Left ventricle myocardium inferior (tissue), 1 donor: Measurements from ENCODE around the gene PRIMA1. TPM values are rescaled to one million over a fixed set of nuclear protein-coding genes. Genes with fewer than 3 reads are reported as not detected.
A peak's percentile ranks its signal among the peaks of the same experiment; 100 is the strongest.

ENCODE experiments used
- DNase-seq: peaks from one replicate; pipeline ENCODE4 v3.0.0-alpha.2; 2020
- H3K27ac ChIP-seq: fragments of 200-600 bp; replicated peaks from 2 replicates; pipeline ENCODE4 v1.8.0; 2021
- H3K27me3 ChIP-seq: fragments of 200-600 bp; 2 replicates; pipeline ENCODE4 v1.8.0; 2021; ENCODE audit warnings: low read depth
- H3K36me3 ChIP-seq: fragments of 200-600 bp; 2 replicates; pipeline ENCODE4 v1.8.0; 2021
- H3K4me1 ChIP-seq: fragments of 200-600 bp; 2 replicates; pipeline ENCODE4 v1.8.0; 2021
- H3K4me3 ChIP-seq: fragments of 200-600 bp; 2 replicates; pipeline ENCODE4 v1.8.0; 2021; ENCODE audit warnings: mild to moderate bottlenecking, moderate library complexity
- H3K9me3 ChIP-seq: fragments of 200-600 bp; replicated peaks from 2 replicates; pipeline ENCODE4 v1.8.0; 2021
- intact Hi-C: fragments of 100-400 bp; cut with micrococcal nuclease; formaldehyde crosslinking; loops from one replicate; pipeline ENCODE4 v1.11.0; 2022
- total RNA-seq: library from RNA; stranded (reverse); fragmentation: NEBNext Ultra II Directional; extraction: Animal tissue kit (Norgen Biotek cat#: 25700); gene quantifications from one replicate; pipeline ENCODE4 v1.2.1, GENCODE V29; 2021
- TF ChIP-seq, protein P1 (sequence below): fragments of 200-600 bp; IDR thresholded peaks from 2 replicates; pipeline ENCODE4 v1.8.0; 2021; ENCODE audit warnings: antibody characterized with exemption, mild to moderate bottlenecking, borderline replicate concordance
- donor health status: DM: no; HTN: yes; CAD: no; lungs with severe emphysema.

The PRIMA1 gene
- total RNA-seq, 1 donor from 2014 or later: 7.3 TPM

DNA sequence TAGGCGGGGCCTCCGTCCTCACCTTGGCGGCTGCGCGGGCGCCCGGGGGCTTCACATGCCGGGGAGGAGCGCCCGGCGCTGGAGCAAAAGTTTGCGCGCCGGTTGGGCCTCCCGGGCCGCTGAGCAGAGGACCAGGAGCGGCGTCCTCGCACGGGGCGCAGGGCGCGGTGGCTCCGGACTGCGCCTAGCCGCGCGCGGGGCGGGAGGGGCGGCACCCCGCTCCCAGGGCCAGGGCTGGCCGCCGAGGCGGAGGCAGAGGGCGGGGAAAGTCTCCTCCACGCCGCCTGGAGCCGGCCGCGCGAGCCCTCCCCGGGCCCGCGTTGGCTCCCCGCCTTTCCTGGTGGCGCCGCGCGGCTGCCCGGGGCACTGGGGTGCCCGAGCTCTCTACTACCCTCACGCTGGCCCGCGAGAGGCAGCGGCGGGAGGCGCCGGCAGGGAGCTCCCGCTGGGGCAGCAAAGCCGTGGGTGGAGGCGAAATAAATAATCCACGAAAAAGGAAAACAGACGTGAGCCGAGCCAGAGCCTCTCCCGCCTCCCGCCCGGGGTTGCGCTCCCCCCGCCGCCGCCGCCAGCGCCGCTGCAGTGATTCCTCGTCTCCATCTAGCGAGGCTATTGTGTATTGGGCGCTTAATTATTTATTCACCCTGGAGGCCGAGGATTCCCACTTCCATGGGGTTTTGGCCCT is 400 bp upstream of the PRIMA1 start:
- peak; percentile 47 for DNase-seq
- H3K9me3 ChIP-seq: no peaks in the 10 kb centered on the region
- H3K4me1 ChIP-seq: peaks cover 28% of the 10 kb centered on the region
- TF ChIP-seq, protein P1, sequence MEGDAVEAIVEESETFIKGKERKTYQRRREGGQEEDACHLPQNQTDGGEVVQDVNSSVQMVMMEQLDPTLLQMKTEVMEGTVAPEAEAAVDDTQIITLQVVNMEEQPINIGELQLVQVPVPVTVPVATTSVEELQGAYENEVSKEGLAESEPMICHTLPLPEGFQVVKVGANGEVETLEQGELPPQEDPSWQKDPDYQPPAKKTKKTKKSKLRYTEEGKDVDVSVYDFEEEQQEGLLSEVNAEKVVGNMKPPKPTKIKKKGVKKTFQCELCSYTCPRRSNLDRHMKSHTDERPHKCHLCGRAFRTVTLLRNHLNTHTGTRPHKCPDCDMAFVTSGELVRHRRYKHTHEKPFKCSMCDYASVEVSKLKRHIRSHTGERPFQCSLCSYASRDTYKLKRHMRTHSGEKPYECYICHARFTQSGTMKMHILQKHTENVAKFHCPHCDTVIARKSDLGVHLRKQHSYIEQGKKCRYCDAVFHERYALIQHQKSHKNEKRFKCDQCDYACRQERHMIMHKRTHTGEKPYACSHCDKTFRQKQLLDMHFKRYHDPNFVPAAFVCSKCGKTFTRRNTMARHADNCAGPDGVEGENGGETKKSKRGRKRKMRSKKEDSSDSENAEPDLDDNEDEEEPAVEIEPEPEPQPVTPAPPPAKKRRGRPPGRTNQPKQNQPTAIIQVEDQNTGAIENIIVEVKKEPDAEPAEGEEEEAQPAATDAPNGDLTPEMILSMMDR: peak; percentile 63
- peak overlapping the region; percentile 85 for H3K27ac ChIP-seq
- peaks cover 57% of the 10 kb centered on the region for H3K27me3 ChIP-seq
- peak overlapping the region; percentile 74 for H3K4me3 ChIP-seq
- intact Hi-C loops: no loop called here
- H3K36me3 ChIP-seq: no peaks in the 10 kb centered on the region

DNA sequence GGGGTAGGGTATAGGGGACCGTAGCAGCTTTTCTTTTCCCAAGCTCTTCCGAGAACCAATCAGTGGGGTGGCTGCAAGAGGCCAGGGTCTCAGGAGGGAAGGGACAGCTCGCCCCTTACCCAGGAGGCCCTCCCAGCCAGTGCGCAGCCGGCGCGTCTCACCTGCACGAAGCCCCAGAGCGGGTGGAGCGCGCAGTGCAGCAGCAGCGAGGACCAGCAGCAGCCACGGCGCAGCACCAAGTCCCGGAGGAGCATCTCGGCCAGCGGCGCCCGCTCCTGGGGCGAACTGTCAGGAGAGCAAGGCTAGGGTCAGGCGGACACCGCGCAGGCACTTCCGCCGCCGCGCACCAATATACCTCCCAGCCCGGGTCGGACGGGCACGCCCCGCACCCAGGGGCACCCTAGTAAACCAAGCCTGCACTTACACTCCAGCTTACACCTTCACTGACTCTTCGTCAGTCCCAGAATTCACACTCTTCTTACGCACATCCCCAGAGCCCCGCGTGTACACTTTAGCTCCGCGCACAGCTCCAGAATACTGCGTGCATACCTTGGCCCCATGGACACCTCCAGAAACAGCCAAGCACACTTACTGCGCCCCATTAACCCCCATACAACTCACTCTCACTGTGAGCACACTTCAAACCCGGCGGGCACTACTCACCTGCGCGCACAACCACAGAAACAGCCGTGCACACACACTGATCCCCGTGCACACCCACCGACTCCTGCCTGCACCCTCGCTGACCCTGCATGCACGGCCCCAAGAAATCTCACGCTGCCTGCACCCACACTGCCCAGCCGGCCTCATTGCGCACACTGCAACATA is 606 bp downstream of the PRIMA1 start:
- intact Hi-C loops: no loop called here
- peak overlapping the region; percentile 85 for H3K27ac ChIP-seq
- no peaks in the 10 kb centered on the region for H3K36me3 ChIP-seq
- H3K4me3 ChIP-seq: peak overlapping the region; percentile 74
- H3K27me3 ChIP-seq: peaks cover 57% of the 10 kb centered on the region
- TF ChIP-seq, protein P1: no peak
- peaks cover 28% of the 10 kb centered on the region for H3K4me1 ChIP-seq
- H3K9me3 ChIP-seq: no peaks in the 10 kb centered on the region
- no peak for DNase-seq

DNA sequence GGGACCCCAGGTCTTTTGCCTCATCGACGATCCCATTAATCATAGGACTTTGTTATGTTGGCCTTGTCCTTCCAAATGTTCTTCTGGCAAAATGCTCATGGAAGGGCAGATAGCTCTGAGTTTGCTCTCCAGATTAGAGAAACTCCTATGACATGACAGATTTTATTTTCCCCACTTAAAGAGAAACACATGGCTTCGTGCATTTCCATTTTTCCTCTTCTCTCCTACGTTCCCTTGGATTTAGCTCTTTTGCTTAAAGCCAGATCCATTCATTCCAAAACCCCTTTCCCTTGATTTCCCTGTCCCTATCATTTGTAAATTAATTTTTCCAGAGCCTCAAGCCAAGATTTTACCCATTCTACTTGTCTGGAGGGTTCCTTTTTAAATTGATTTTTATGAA is 2.9 kb downstream of the PRIMA1 start:
- Histone ChIP-seq H3K4me3 (peak overlapping the region; percentile 74), H3K27me3 (peaks cover 41% of the 10 kb centered on the region), H3K9me3 (no peaks in the 10 kb centered on the region), H3K36me3 (no peaks in the 10 kb centered on the region), H3K4me1 (peaks cover 28% of the 10 kb centered on the region), H3K27ac (no peak overlapping the region)
- intact Hi-C loops: no loop called here
- TF ChIP-seq, protein P1: no peak
- DNase-seq: no peak

DNA sequence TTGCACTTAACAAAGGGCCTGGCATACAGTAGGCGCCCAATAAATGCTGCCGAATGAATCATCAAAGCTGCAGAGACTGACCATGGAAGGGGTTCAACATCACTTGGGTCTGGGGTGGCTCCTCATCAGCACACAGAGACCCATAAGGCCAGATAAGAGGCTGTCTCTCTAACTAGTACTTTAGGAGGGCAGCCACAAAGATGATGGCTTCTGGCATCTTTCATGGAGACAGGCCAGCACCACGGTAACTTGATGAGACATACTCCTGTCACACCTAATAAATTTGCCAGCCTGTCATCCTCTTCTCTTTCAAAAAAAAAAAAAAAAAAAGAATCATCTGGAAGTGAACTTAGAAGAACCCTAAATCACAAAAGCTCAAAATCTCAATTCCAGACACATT is 3.4 kb downstream of the PRIMA1 start:
- no peak overlapping the region for H3K27ac ChIP-seq
- H3K4me3 ChIP-seq: no peak overlapping the region
- no peaks in the 10 kb centered on the region for H3K36me3 ChIP-seq
- H3K9me3 ChIP-seq: no peaks in the 10 kb centered on the region
- peaks cover 35% of the 10 kb centered on the region for H3K27me3 ChIP-seq
- peaks cover 27% of the 10 kb centered on the region for H3K4me1 ChIP-seq
- intact Hi-C loops: no loop called here
- TF ChIP-seq, protein P1: no peak
- DNase-seq: no peak

DNA sequence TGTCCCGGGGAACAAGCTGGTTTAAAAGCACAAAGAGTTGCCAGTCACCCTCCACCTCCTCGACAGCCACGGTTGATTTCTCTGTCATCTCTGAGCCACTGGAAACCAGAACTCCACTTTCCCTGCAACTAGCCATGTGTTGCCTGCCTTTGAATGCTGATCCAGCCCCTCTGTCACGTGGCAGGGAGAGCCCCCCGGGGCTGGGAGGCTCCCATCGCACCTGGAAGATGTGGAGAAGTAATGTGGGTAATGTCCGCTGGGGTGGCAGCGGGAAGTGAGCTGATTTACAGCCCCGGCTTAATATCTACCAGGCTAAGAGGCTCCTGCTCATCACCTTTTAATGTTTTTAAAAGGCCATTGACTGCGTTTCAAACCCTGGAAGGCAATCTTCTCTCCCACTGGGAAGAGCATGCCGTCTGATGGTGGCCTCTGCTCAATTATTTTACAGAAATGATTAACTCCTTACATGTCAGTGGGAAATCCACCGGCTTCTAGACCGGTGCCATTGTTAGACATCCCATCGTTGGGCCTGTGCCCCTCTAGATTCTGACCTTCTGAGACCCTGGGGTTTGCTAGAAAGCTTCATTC is 7.4 kb downstream of the PRIMA1 start:
- intact Hi-C loops: no loop called here
- Histone ChIP-seq H3K27me3 (no peaks in the 10 kb centered on the region), H3K4me1 (peaks cover 2% of the 10 kb centered on the region)

More for the DNA sequence above, 7.4 kb downstream of the PRIMA1 start:
- TF ChIP-seq, protein P1: no peak
- Histone ChIP-seq H3K9me3 (no peaks in the 10 kb centered on the region), H3K4me3 (no peak overlapping the region), H3K27ac (no peak overlapping the region), H3K36me3 (no peaks in the 10 kb centered on the region)
- DNase-seq: no peak
